ENCODE data around the gene CTSE.
"Not testable (repeated sequence)": the region's sequence is repeated elsewhere in the genome, so short reads cannot be mapped to it uniquely, and the experiment has no call there.

Gene CTSE

GRCh38 chr1:206023695-206024094 lies at the start of gene CTSE:
Gene CTSE (minus strand): TSS chr1:206023895. CDS start chr1:206023791, 104 bp downstream.
- no peak for DNase-seq (ENCODE audit: extremely low read depth in 1 of 2, low read depth in 1 of 2)

GRCh38 chr1:206070627-206071304 lies 47.1 kb upstream of the CTSE start:
- no peak for DNase-seq (ENCODE audit: extremely low read depth in 1 of 2, low read depth in 1 of 2)

- DNase-seq (ENCODE audit: extremely low read depth in 1 of 2, low read depth in 1 of 2): no peak
Measured at GRCh38 chr1:206068314-206068713, 44.6 kb upstream of the CTSE start.

- no peak for DNase-seq (ENCODE audit: extremely low read depth in 1 of 2, low read depth in 1 of 2)
Measured at GRCh38 chr1:206067486-206068227, 44.0 kb upstream of the CTSE start.

- no peak for DNase-seq (ENCODE audit: extremely low read depth in 1 of 2, low read depth in 1 of 2)
Measured at GRCh38 chr1:206066479-206067171, 42.9 kb upstream of the CTSE start.

GRCh38 chr1:206065547-206066145 lies 42.0 kb upstream of the CTSE start:
- DNase-seq (ENCODE audit: extremely low read depth in 1 of 2, low read depth in 1 of 2): no peak

GRCh38 chr1:206064501-206064900 lies 40.8 kb upstream of the CTSE start:
- not testable (repeated sequence) for DNase-seq (ENCODE audit: extremely low read depth in 1 of 2, low read depth in 1 of 2)

GRCh38 chr1:206064001-206064400 lies 40.3 kb upstream of the CTSE start:
- not testable (repeated sequence) for DNase-seq (ENCODE audit: extremely low read depth in 1 of 2, low read depth in 1 of 2)

GRCh38 chr1:206062464-206062863 lies 38.8 kb upstream of the CTSE start:
- no peak for DNase-seq (ENCODE audit: extremely low read depth in 1 of 2, low read depth in 1 of 2)

GRCh38 chr1:206060844-206061243 lies 37.1 kb upstream of the CTSE start:
- DNase-seq (ENCODE audit: extremely low read depth in 1 of 2, low read depth in 1 of 2): no peak

GRCh38 chr1:206059355-206059915 lies 35.7 kb upstream of the CTSE start:
- no peak for DNase-seq (ENCODE audit: extremely low read depth in 1 of 2, low read depth in 1 of 2)

GRCh38 chr1:206058927-206059292 lies 35.2 kb upstream of the CTSE start:
- DNase-seq (ENCODE audit: extremely low read depth in 1 of 2, low read depth in 1 of 2): no peak

GRCh38 chr1:206058289-206058926 lies 34.7 kb upstream of the CTSE start:
- not testable (repeated sequence) for DNase-seq (ENCODE audit: extremely low read depth in 1 of 2, low read depth in 1 of 2)

- not testable (repeated sequence) for DNase-seq (ENCODE audit: extremely low read depth in 1 of 2, low read depth in 1 of 2)
Measured at GRCh38 chr1:206055639-206056323, 32.1 kb upstream of the CTSE start.

GRCh38 chr1:206055069-206055625 lies 31.5 kb upstream of the CTSE start:
- not testable (repeated sequence) for DNase-seq (ENCODE audit: extremely low read depth in 1 of 2, low read depth in 1 of 2)

- DNase-seq (ENCODE audit: extremely low read depth in 1 of 2, low read depth in 1 of 2): not testable (repeated sequence)
Measured at GRCh38 chr1:206053616-206054015, 29.9 kb upstream of the CTSE start.

- not testable (repeated sequence) for DNase-seq (ENCODE audit: extremely low read depth in 1 of 2, low read depth in 1 of 2)
Measured at GRCh38 chr1:206052919-206053610, 29.4 kb upstream of the CTSE start, which contains the start of gene RHEX. Gene RHEX (plus strand): TSS chr1:206053173. CDS start chr1:206097829, 44,656 bp downstream.

- DNase-seq (ENCODE audit: extremely low read depth in 1 of 2, low read depth in 1 of 2): not testable (repeated sequence)
Measured at GRCh38 chr1:206052231-206052865, 28.7 kb upstream of the CTSE start.
